Measurements from ENCODE around the gene PRLR. TPM values are rescaled to one million over a fixed set of nuclear protein-coding genes. Genes with fewer than 3 reads are reported as not detected.

PRLR gene
- total RNA-seq, 1 donor from 2014 or later = 0.93 TPM

DNA sequence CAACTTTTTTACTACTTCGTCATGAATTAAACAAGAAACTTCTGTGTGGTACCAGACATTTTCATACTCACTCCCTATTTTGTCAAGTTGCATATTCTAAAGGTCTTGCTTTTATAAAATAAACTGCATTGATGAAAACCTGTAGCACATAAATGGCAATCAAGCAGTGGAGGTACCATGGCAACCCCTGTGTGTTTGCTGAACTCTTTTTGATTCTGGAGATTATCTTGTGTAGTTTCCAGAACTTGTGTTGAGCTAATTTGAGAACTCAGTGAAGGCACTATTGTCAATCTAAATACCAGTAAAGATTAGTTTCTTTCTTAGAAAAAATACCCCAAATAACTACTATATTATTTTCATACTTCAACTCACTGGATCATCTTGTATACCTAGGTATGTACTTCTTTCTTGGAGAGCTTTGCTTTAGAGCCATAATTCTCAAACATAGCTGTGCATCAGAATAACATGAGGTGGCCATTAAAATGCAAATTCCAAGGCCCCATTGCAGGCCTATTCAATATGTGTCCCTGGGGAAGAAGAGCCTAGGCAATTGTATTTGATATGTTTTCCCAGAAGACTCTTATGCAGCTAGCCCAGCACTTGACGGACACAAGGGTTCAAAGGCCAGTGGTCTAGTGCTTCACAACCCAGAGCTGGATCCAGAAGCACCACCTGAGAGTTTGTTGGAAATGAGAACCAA, 9.8 kb upstream of the PRLR start:
- Mint-ChIP-seq H3K4me1 (ENCODE audit: low read depth, unreplicated experiment) (no peaks in the 10 kb centered on the region), H3K9me3 (ENCODE audit: unreplicated experiment) (no peaks in the 10 kb centered on the region), H3K4me3 (ENCODE audit: unreplicated experiment) (no peak overlapping the region), H3K27ac (ENCODE audit: unreplicated experiment) (no peak overlapping the region), H3K27me3 (ENCODE audit: low read depth, unreplicated experiment) (no peaks in the 10 kb centered on the region), H3K36me3 (ENCODE audit: low read depth, unreplicated experiment) (no peaks in the 10 kb centered on the region)
- Histone ChIP-seq H3K27ac (ENCODE audit: low read depth, low read length) (no peak overlapping the region), H3K36me3 (ENCODE audit: insufficient read depth, low read length) (no peaks in the 10 kb centered on the region), H3K9ac (ENCODE audit: low read length) (no peak overlapping the region), H2AFZ (ENCODE audit: low read depth, low read length) (no peak overlapping the region), H3K4me3 (ENCODE audit: insufficient read depth, low read depth, low read length) (no peak overlapping the region), H3K4me1 (ENCODE audit: insufficient read depth, low read length) (no peaks in the 10 kb centered on the region), H3K9me3 (ENCODE audit: insufficient read depth, low read depth, low read length) (no peaks in the 10 kb centered on the region), H3K27me3 (ENCODE audit: insufficient read depth, low read length) (no peaks in the 10 kb centered on the region), H3K4me2 (ENCODE audit: low read length) (no peak overlapping the region), H4K20me1 (ENCODE audit: insufficient read depth, low read length) (no peaks in the 10 kb centered on the region), H3K79me2 (ENCODE audit: insufficient read depth, low read length) (no peaks in the 10 kb centered on the region)
- no peak for TF ChIP-seq EZH2 (IDR thresholded peaks at IDR 0.05; ENCODE audit: insufficient read depth, low read length)
- TF ChIP-seq, protein P1, sequence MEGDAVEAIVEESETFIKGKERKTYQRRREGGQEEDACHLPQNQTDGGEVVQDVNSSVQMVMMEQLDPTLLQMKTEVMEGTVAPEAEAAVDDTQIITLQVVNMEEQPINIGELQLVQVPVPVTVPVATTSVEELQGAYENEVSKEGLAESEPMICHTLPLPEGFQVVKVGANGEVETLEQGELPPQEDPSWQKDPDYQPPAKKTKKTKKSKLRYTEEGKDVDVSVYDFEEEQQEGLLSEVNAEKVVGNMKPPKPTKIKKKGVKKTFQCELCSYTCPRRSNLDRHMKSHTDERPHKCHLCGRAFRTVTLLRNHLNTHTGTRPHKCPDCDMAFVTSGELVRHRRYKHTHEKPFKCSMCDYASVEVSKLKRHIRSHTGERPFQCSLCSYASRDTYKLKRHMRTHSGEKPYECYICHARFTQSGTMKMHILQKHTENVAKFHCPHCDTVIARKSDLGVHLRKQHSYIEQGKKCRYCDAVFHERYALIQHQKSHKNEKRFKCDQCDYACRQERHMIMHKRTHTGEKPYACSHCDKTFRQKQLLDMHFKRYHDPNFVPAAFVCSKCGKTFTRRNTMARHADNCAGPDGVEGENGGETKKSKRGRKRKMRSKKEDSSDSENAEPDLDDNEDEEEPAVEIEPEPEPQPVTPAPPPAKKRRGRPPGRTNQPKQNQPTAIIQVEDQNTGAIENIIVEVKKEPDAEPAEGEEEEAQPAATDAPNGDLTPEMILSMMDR (IDR thresholded peaks at IDR 0.05; ENCODE audit: insufficient read depth, low read depth, low read length) = no peak
- DNase-seq (ENCODE audit: low read depth) (no peak), FAIRE-seq (no peak)

DNA sequence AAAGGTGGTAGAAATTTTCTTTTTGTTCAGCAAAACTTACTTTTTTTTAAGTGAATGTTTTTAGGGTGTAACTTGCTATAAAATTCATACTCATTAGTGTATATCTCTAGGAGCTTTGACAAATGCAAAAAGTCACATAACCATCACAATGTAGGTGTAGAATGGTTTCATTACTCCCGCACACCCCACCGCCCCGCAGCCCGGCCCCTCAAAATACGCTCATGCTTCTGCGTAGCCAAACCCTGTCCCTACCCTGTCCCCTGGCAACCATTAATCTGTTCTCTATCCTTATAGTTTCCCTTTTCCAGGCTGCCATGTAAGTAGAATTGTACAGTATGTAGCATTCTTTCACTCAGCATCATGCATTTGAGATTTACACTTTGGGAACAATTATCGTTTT, 9.2 kb upstream of the PRLR start:
- FAIRE-seq = no peak
- H3K9me3 Mint-ChIP-seq (ENCODE audit: unreplicated experiment) = no peaks in the 10 kb centered on the region
- H4K20me1 ChIP-seq (ENCODE audit: insufficient read depth, low read length) = no peaks in the 10 kb centered on the region

More for the DNA sequence above, 9.2 kb upstream of the PRLR start:
- TF ChIP-seq EZH2 (IDR thresholded peaks at IDR 0.05; ENCODE audit: insufficient read depth, low read length) = no peak
- TF ChIP-seq, protein P1 (IDR thresholded peaks at IDR 0.05; ENCODE audit: insufficient read depth, low read depth, low read length) = no peak
- no peaks in the 10 kb centered on the region for H3K36me3 Mint-ChIP-seq (ENCODE audit: low read depth, unreplicated experiment)
- no peaks in the 10 kb centered on the region for H3K27me3 Mint-ChIP-seq (ENCODE audit: low read depth, unreplicated experiment)
- no peaks in the 10 kb centered on the region for H3K9me3 ChIP-seq (ENCODE audit: insufficient read depth, low read depth, low read length)
- no peaks in the 10 kb centered on the region for H3K36me3 ChIP-seq (ENCODE audit: insufficient read depth, low read length)
- no peaks in the 10 kb centered on the region for H3K27me3 ChIP-seq (ENCODE audit: insufficient read depth, low read length)
- no peak overlapping the region for H3K27ac Mint-ChIP-seq (ENCODE audit: unreplicated experiment)
- H3K79me2 ChIP-seq (ENCODE audit: insufficient read depth, low read length) = no peaks in the 10 kb centered on the region
- H3K4me3 Mint-ChIP-seq (ENCODE audit: unreplicated experiment) = no peak overlapping the region
- no peak overlapping the region for H3K9ac ChIP-seq (ENCODE audit: low read length)
- no peaks in the 10 kb centered on the region for H3K4me1 Mint-ChIP-seq (ENCODE audit: low read depth, unreplicated experiment)
- H3K4me1 ChIP-seq (ENCODE audit: insufficient read depth, low read length) = no peaks in the 10 kb centered on the region
- no peak overlapping the region for H2AFZ ChIP-seq (ENCODE audit: low read depth, low read length)
- H3K27ac ChIP-seq (ENCODE audit: low read depth, low read length) = no peak overlapping the region
- no peak overlapping the region for H3K4me3 ChIP-seq (ENCODE audit: insufficient read depth, low read depth, low read length)
- no peak overlapping the region for H3K4me2 ChIP-seq (ENCODE audit: low read length)
- DNase-seq (ENCODE audit: low read depth) = no peak

Data from astrocyte (in vitro differentiated cells and primary cell).